Hepatocyte (in vitro differentiated cells): Measurements from ENCODE around the gene FKBP1B. TPM values are rescaled to one million over a fixed set of nuclear protein-coding genes. Genes with fewer than 3 reads are reported as not detected.
"Not testable (repeated sequence)": the region's sequence is repeated elsewhere in the genome, so short reads cannot be mapped to it uniquely, and the experiment has no call there.

ENCODE experiments used
- DNase-seq: peaks from one replicate; pipeline ENCODE4 v3.0.0-alpha.2; 2016; ENCODE audit warnings: low spot score
- H2AFZ ChIP-seq: fragments of 200-600 bp; sonication (generic); 2 replicates; pipeline ENCODE4 v1.6.0; 2016; ENCODE audit warnings: antibody characterized with exemption, mild to moderate bottlenecking
- H3K27ac ChIP-seq: fragments of 200-600 bp; sonication (generic); 2 replicates; pipeline ENCODE4 v1.5.1; 2016; ENCODE audit warnings: mild to moderate bottlenecking
- H3K27me3 ChIP-seq: fragments of 200-600 bp; sonication (generic); 2 replicates; pipeline ENCODE4 v1.6.1; 2016
- H3K36me3 ChIP-seq: fragments of 200-600 bp; sonication (generic); replicated peaks from 2 replicates; pipeline ENCODE4 v1.5.1; 2016; ENCODE audit warnings: low read depth; ENCODE audit not compliant: insufficient read depth
- H3K4me1 ChIP-seq: fragments of 200-600 bp; sonication (generic); 2 replicates; pipeline ENCODE4 v1.5.1; 2016; ENCODE audit warnings: mild to moderate bottlenecking, moderate library complexity; ENCODE audit not compliant: insufficient read depth
- H3K4me2 ChIP-seq: fragments of 200-600 bp; sonication (generic); 2 replicates; pipeline ENCODE4 v1.6.0; 2016
- H3K4me3 ChIP-seq: fragments of 200-600 bp; sonication (generic); 2 replicates; pipeline ENCODE4 v1.5.1; 2016; ENCODE audit warnings: mild to moderate bottlenecking
- H3K79me2 ChIP-seq: fragments of 200-600 bp; sonication (generic); 2 replicates; pipeline ENCODE4 v1.6.0; 2017; ENCODE audit warnings: mild to moderate bottlenecking
- H3K9me2 ChIP-seq: fragments of 200-600 bp; sonication (generic); replicated peaks from 2 replicates; pipeline ENCODE4 v1.6.0; 2017; ENCODE audit warnings: mild to moderate bottlenecking; ENCODE audit not compliant: insufficient read depth
- H3K9me3 ChIP-seq: fragments of 200-600 bp; sonication (generic); 2 replicates; pipeline ENCODE4 v1.5.1; 2016; ENCODE audit warnings: low read depth, mild to moderate bottlenecking
- H4K20me1 ChIP-seq: fragments of 200-600 bp; sonication (generic); 2 replicates; pipeline ENCODE4 v1.6.0; 2016; ENCODE audit warnings: mild to moderate bottlenecking; ENCODE audit not compliant: insufficient read depth, poor library complexity, severe bottlenecking
- EZH2 ChIP-seq: fragments of 200-600 bp; sonication (generic); IDR thresholded peaks from 2 replicates; pipeline ENCODE4 v1.6.1; 2016; ENCODE audit warnings: antibody characterized with exemption, mild to moderate bottlenecking, borderline replicate concordance
- EZH2phosphoT487 ChIP-seq: fragments of 200-600 bp; sonication (generic); IDR thresholded peaks from one replicate; pipeline ENCODE4 v1.6.1; 2018; ENCODE audit warnings: antibody characterized with exemption, mild to moderate bottlenecking, low read depth, moderate library complexity; ENCODE audit not compliant: unreplicated experiment, severe bottlenecking
- WGBS: methylation state at CpG from one replicate; pipeline ENCODE4 v1.1.6; 2016; ENCODE audit warnings: low lambda C conversion rate; ENCODE audit errors: missing lambda C conversion rate; 5-methylcytosine and 5-hydroxymethylcytosine counted together
- polyA plus RNA-seq: library from polyadenylated mRNA; unstranded; fragments of >200 nt; fragmentation: Nextera tagmentation; extraction: Ambion mirVana; gene quantifications from 2 replicates; pipeline ENCODE4 v1.2.1, GENCODE V29; 2016
- total RNA-seq: library from RNA; depleted of rRNA; stranded (reverse); fragments of >200 nt; gene quantifications from 2 replicates; pipeline ENCODE4 v1.2.3, GENCODE V29; 2014
- TF ChIP-seq, protein P1 (sequence below): fragments of 200-600 bp; sonication (generic); IDR thresholded peaks from 2 replicates; pipeline ENCODE4 v1.5.1; 2016; ENCODE audit warnings: antibody characterized with exemption, mild to moderate bottlenecking; ENCODE audit not compliant: poor library complexity

Gene FKBP1B
- total and polyA plus RNA-seq, 2 experiments from 2014 or later: 20.2 to 37.2 TPM

DNA sequence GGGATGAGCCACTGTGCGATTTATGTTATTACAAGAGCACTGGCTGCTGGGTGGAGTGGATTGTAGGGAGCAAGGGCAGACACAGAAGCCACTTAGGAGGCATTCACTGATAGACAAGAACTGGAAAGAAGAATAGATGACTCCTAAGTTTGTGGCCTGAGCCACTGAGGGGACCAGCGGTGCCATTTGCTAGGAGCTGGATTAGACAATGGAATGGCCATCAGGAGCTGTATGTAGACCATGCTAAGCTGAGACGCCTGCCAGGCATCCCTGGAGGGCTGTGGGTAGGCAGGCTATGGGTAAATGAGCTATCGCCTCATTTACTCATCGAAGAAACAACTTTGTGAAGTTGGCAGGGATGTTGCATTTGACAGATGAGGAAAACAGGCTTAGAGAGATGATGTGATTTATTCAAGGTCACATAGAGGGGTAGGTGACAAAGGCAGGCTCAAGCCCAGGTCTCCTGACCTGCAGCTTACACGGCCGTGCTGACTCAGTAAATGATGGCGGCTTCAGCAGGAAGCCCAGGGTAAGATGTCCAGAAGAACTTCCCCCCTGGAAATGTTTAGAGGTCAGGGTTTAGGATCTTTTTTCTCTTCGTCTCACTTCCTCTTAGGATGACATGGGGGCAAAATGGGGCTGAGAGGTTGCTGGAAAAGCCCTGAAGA, 36.9 kb upstream of the FKBP1B start:
- H3K36me3 ChIP-seq: no peaks in the 10 kb centered on the region
- TF ChIP-seq EZH2: no peak
- TF ChIP-seq EZH2phosphoT487: no peak
- TF ChIP-seq, protein P1, sequence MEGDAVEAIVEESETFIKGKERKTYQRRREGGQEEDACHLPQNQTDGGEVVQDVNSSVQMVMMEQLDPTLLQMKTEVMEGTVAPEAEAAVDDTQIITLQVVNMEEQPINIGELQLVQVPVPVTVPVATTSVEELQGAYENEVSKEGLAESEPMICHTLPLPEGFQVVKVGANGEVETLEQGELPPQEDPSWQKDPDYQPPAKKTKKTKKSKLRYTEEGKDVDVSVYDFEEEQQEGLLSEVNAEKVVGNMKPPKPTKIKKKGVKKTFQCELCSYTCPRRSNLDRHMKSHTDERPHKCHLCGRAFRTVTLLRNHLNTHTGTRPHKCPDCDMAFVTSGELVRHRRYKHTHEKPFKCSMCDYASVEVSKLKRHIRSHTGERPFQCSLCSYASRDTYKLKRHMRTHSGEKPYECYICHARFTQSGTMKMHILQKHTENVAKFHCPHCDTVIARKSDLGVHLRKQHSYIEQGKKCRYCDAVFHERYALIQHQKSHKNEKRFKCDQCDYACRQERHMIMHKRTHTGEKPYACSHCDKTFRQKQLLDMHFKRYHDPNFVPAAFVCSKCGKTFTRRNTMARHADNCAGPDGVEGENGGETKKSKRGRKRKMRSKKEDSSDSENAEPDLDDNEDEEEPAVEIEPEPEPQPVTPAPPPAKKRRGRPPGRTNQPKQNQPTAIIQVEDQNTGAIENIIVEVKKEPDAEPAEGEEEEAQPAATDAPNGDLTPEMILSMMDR: no peak
- no peak for DNase-seq
- H2AFZ ChIP-seq: no peak overlapping the region
- peaks cover 8% of the 10 kb centered on the region for H3K4me1 ChIP-seq
- H4K20me1 ChIP-seq: no peaks in the 10 kb centered on the region
- H3K9me2 ChIP-seq: no peaks in the 10 kb centered on the region
- no peaks in the 10 kb centered on the region for H3K79me2 ChIP-seq
- 76% methylated on average over 9 of the region's 9 CpGs for WGBS
- no peaks in the 10 kb centered on the region for H3K9me3 ChIP-seq
- H3K4me2 ChIP-seq: no peak overlapping the region
- H3K27ac ChIP-seq: no peak overlapping the region
- no peak overlapping the region for H3K4me3 ChIP-seq
- peaks cover 34% of the 10 kb centered on the region for H3K27me3 ChIP-seq

DNA sequence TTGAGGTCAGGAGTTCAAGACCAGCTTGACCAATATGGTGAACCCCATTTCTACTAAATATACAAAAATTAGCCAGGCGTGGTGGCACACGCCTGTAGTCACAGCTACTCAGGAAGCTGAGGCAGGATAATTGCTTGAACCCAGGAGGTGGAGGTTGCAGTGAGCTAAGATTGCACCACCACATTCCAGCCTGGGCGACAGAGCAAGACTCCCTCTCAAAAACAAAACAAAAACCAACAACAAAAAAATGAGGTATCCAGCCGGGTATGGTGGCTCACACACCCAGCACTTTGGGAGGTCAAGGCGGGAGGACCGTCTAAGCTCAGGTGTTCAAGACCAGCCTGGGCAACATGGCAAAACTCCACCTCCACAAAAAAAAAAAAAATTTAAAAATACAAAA, 34.6 kb upstream of the FKBP1B start:
- not testable (repeated sequence) for H3K4me2 ChIP-seq

DNA sequence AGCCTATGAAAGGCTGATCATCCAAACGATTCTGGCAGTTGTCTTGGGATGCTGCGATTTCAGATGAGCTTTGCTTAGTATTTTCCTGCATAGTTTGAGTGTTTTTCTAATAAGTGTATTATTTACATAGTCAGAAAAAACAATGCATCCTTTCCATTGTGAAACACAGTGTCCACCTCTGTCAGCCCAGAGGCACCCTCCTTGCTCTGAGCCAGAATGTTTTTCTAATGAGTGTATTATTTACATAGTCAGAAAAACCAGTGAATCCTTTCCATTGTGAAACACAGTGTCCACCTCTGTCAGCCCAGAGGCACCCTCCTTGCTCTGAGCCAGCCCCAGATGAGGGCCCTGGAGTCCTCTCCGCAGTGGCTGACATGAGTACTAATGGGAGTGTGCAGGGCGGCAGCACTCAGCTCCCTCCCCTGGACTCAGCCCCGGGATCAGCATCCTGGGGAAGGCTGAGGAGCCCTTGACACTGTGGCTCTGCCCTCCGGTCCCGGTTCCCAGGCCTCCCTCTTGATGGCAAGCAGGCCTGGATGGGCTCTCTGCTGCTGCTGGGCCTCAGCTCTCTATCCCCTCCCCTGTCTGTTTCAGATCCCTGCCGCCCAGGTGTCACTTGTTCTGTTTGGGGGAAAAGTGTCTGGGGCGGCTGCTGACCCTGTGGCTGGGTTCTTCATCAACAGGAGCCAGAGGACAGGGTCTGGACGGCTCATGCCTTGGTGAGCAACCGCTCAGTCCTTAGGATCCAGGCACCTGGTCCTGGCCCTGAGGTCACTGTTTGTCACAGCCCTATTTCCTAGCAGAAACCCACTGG, 33.8 kb upstream of the FKBP1B start:
- no peak overlapping the region for H2AFZ ChIP-seq
- no peaks in the 10 kb centered on the region for H4K20me1 ChIP-seq
- peak overlapping the region; percentile 9 for H3K27ac ChIP-seq
- no peaks in the 10 kb centered on the region for H3K36me3 ChIP-seq
- H3K27me3 ChIP-seq: peaks cover 11% of the 10 kb centered on the region
- H3K4me1 ChIP-seq: peaks cover 8% of the 10 kb centered on the region
- H3K9me3 ChIP-seq: no peaks in the 10 kb centered on the region
- TF ChIP-seq EZH2 (no peak), EZH2phosphoT487 (no peak)
- WGBS: 59% methylated on average over 11 of the region's 11 CpGs
- no peaks in the 10 kb centered on the region for H3K79me2 ChIP-seq
- no peaks in the 10 kb centered on the region for H3K9me2 ChIP-seq
- DNase-seq: peak; percentile 56
- H3K4me3 ChIP-seq: no peak overlapping the region
- H3K4me2 ChIP-seq: no peak overlapping the region

More for the DNA sequence above, 34.6 kb upstream of the FKBP1B start:
- not testable (repeated sequence) for DNase-seq, H3K27ac ChIP-seq, H3K36me3 ChIP-seq, H3K79me2 ChIP-seq, H3K9me2 ChIP-seq, H3K9me3 ChIP-seq, H4K20me1 ChIP-seq, H3K4me3 ChIP-seq, H2AFZ ChIP-seq, H3K4me1 ChIP-seq
- 93% methylated on average over 6 of the region's 6 CpGs for WGBS
- H3K27me3 ChIP-seq: peaks cover 20% of the 10 kb centered on the region

DNA sequence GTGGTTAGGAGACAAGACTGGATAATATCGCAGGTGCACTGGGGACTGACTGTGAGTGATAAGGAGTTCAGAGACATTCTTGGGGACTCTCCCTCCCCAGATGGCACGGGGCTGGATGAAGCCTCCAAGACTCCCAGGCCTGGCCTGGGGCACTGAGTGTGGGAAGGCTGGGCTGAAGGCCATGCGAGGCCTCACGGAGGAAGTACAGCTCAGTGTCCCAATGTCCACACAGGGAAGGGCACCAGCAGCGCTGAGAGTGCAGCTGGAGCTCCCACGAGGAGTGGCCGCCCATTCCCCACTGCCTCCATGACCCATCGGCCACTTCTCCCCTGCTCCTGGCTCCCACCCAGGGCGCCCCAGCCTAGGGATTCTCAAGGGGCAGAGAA, 33.2 kb upstream of the FKBP1B start:
- Histone ChIP-seq H3K27me3 (peaks cover 5% of the 10 kb centered on the region), H3K27ac (no peak overlapping the region), H3K9me2 (no peaks in the 10 kb centered on the region), H3K4me2 (no peak overlapping the region), H3K4me1 (peaks cover 8% of the 10 kb centered on the region), H2AFZ (no peak overlapping the region), H4K20me1 (no peaks in the 10 kb centered on the region), H3K36me3 (no peaks in the 10 kb centered on the region), H3K79me2 (no peaks in the 10 kb centered on the region), H3K4me3 (no peak overlapping the region), H3K9me3 (no peaks in the 10 kb centered on the region)
- DNase-seq: no peak
- TF ChIP-seq EZH2phosphoT487: no peak
- no peak for TF ChIP-seq EZH2
- TF ChIP-seq, protein P1: no peak
- 88% methylated on average over 9 of the region's 9 CpGs for WGBS
